DOHH2 (cell line): ENCODE measurements around the gene MARCHF4.

ENCODE experiments used
- H3F3A ChIP-seq: fragments of 200-600 bp; sonication (generic), shearing (Covaris generic); 2 replicates; pipeline ENCODE4 v1.6.0; 2016; ENCODE audit warnings: antibody characterized with exemption, mild to moderate bottlenecking; ENCODE audit not compliant: control insufficient read depth, insufficient read depth
- H3K27ac ChIP-seq: fragments of 200-600 bp; sonication (generic); 2 replicates; pipeline ENCODE4 v1.5.1; 2014; ENCODE audit warnings: low read depth, mild to moderate bottlenecking, low read length, moderate library complexity
- H3K27me3 ChIP-seq: fragments of 200-600 bp; sonication (generic); 2 replicates; pipeline ENCODE4 v1.6.1; 2014; ENCODE audit warnings: mild to moderate bottlenecking, low read length, mixed read lengths; ENCODE audit not compliant: control insufficient read depth
- H3K36me3 ChIP-seq: fragments of 200-600 bp; sonication (generic); 2 replicates; pipeline ENCODE4 v1.6.1; 2014; ENCODE audit warnings: mild to moderate bottlenecking, low read length, moderate library complexity, mixed read lengths; ENCODE audit not compliant: control insufficient read depth
- H3K4me1 ChIP-seq: fragments of 200-600 bp; sonication (generic); 2 replicates; pipeline ENCODE4 v1.6.1; 2014; ENCODE audit warnings: mild to moderate bottlenecking, low read length, mixed read lengths; ENCODE audit not compliant: control insufficient read depth
- H3K4me2 ChIP-seq: fragments of 200-600 bp; sonication (generic); 2 replicates; pipeline ENCODE4 v1.6.0; 2014; ENCODE audit warnings: mild to moderate bottlenecking, low read length, moderate library complexity
- H3K4me3 ChIP-seq: fragments of 200-600 bp; sonication (generic); 2 replicates; pipeline ENCODE4 v1.5.1; 2014; ENCODE audit warnings: mild to moderate bottlenecking, low read length, mixed read lengths
- H3K79me2 ChIP-seq: fragments of 200-600 bp; sonication (generic); 2 replicates; pipeline ENCODE4 v1.6.1; 2014; ENCODE audit warnings: mild to moderate bottlenecking, low read length, mixed read lengths; ENCODE audit not compliant: control insufficient read depth
- H3K9me2 ChIP-seq: fragments of 200-600 bp; sonication (generic); replicated peaks from 2 replicates; pipeline ENCODE4 v1.6.1; 2014; ENCODE audit warnings: mild to moderate bottlenecking, low read length, mixed read lengths; ENCODE audit not compliant: control insufficient read depth
- H3K9me3 ChIP-seq: fragments of 200-600 bp; sonication (generic); 2 replicates; pipeline ENCODE4 v1.6.1; 2014; ENCODE audit warnings: antibody characterized with exemption, low read length, mixed read lengths; ENCODE audit not compliant: control insufficient read depth, insufficient read depth
- H4K20me1 ChIP-seq: fragments of 200-600 bp; sonication (generic); 2 replicates; pipeline ENCODE4 v1.6.0; 2014; ENCODE audit warnings: low read depth, mild to moderate bottlenecking, antibody characterized with exemption, low read length, moderate library complexity; ENCODE audit not compliant: control insufficient read depth, insufficient read depth
- CTCF ChIP-seq: fragments of 200-600 bp; sonication (generic); IDR thresholded peaks from one replicate; pipeline ENCODE4 v1.5.1; 2014; ENCODE audit warnings: antibody characterized with exemption, mild to moderate bottlenecking, low read depth, low read length; ENCODE audit not compliant: poor library complexity, severe bottlenecking
- EZH2phosphoT487 ChIP-seq: fragments of 200-600 bp; sonication (generic); IDR thresholded peaks from 2 replicates; pipeline ENCODE4 v1.6.1; 2017; ENCODE audit warnings: borderline replicate concordance, mild to moderate bottlenecking, antibody characterized with exemption, low read length, moderate library complexity, mixed read lengths

Gene MARCHF4

GRCh38 chr2:216328347-216328746 is 43.9 kb downstream of the MARCHF4 start:
- H3F3A ChIP-seq = no peaks in the 10 kb centered on the region
- TF ChIP-seq CTCF (no peak), EZH2phosphoT487 (no peak)
- H3K79me2 ChIP-seq = no peaks in the 10 kb centered on the region

GRCh38 chr2:216327447-216327935 is 44.8 kb downstream of the MARCHF4 start:
- Histone ChIP-seq H3K79me2 (no peaks in the 10 kb centered on the region), H3K4me2 (no peak overlapping the region), H3K27me3 (no peaks in the 10 kb centered on the region)

More at GRCh38 chr2:216328347-216328746, 43.9 kb downstream of the MARCHF4 start:
- Histone ChIP-seq H3K27ac (no peak overlapping the region), H3K4me2 (no peak overlapping the region), H3K36me3 (no peaks in the 10 kb centered on the region), H3K9me3 (no peaks in the 10 kb centered on the region), H3K4me3 (no peak overlapping the region), H3K4me1 (no peaks in the 10 kb centered on the region), H3K9me2 (no peaks in the 10 kb centered on the region), H3K27me3 (no peaks in the 10 kb centered on the region), H4K20me1 (no peaks in the 10 kb centered on the region)

More at GRCh38 chr2:216327447-216327935, 44.8 kb downstream of the MARCHF4 start:
- Histone ChIP-seq H4K20me1 (no peaks in the 10 kb centered on the region), H3K9me3 (no peaks in the 10 kb centered on the region), H3K4me1 (no peaks in the 10 kb centered on the region), H3F3A (no peaks in the 10 kb centered on the region), H3K9me2 (no peaks in the 10 kb centered on the region), H3K4me3 (no peak overlapping the region), H3K36me3 (no peaks in the 10 kb centered on the region), H3K27ac (no peak overlapping the region)
- TF ChIP-seq EZH2phosphoT487 (no peak), CTCF (no peak)
